GM19239 (cell line): ENCODE results near the gene MRNIP.
"Not testable (repeated sequence)": the region's sequence is repeated elsewhere in the genome, so short reads cannot be mapped to it uniquely, and the experiment has no call there.

Source experiments
- DNase-seq: peaks from one replicate; pipeline ENCODE4 v3.0.0; 2011; ENCODE audit warnings: low spot score; ENCODE audit not compliant: insufficient read length
- FAIRE-seq: peaks from 2 replicates; lab custom pipeline; 2011; peaks lifted over from hg19 to GRCh38; lab: Jason Lieb, UNC

Gene MRNIP

DNA sequence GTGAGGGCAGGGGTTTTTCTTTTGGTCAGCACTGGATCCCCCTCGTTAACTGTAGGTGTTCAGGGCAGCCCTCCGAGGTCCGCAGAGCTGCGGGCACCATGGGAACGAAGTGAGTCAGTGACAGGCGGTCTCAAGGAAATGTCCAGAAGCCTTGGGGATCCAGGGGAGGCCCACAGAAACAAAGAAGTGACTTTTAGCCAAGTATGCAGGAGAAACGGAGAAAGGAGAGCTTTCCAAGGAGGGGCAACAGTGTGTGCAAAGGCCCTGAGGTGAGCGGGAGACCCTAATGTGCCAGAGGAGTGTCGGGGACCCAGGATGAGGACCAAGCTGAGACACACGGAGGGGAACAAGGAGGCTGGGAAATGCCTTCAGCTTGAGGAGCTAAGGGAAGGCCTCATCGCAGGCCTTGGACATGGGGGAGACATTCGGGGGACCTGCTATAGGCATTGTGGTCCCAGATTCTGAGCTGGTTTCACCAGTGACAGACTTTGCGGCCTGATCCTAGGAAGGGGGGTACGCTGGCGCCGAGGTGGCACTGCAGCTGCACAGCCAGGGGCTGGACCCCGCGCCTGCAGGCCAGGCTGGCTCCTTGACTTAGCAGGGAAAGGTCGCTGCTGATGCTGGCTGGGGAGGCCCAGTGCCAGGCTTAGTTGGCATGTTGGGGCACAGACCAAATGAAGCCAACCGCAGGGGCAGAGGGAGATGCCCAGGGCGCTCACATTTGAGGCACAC lies 61.6 kb downstream of the MRNIP start:
- FAIRE-seq (no peak), DNase-seq (no peak)

DNA sequence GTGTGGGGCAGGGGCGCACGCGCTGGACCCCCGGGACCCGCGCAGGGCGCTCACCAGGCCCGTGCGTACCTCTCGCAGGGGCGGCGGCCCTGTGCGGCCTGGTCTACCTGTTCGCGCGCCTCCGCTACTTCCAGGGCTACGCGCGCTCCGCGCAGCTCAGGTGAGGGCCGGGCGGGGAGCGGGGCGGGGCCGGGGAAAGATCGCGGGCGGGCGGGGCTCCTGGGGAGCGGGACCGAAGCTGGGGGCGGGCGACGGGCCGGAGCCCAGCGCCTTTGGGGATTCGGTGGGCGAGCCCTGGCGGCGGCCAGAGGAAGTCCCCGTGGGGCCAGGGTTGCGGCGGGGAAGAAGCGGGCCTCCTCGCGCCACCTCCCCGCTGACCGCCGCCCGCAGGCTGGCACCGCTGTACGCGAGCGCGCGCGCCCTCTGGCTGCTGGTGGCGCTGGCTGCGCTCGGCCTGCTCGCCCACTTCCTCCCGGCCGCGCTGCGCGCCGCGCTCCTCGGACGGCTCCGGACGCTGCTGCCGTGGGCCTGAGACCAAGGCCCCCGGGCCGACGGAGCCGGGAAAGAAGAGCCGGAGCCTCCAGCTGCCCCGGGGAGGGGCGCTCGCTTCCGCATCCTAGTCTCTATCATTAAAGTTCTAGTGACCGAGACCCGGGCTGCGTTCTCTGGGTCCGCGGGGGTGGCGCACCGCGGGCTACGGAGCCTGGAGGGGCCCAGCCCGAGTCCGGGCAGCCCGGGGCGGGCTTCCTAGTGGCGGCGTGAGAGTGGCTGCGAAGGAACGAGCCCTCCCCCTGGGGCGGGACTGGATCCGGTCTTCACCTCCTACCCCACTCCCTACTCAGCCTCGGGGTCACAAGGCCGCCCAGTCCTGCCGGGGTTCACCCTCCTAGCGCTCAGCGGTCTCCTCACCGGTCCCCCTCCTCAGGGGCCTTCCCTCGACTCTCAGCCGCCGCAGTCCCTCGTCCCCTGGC lies 62.5 kb downstream of the MRNIP start:
- peak; percentile 87 for DNase-seq
- peak; percentile 28 for FAIRE-seq

DNA sequence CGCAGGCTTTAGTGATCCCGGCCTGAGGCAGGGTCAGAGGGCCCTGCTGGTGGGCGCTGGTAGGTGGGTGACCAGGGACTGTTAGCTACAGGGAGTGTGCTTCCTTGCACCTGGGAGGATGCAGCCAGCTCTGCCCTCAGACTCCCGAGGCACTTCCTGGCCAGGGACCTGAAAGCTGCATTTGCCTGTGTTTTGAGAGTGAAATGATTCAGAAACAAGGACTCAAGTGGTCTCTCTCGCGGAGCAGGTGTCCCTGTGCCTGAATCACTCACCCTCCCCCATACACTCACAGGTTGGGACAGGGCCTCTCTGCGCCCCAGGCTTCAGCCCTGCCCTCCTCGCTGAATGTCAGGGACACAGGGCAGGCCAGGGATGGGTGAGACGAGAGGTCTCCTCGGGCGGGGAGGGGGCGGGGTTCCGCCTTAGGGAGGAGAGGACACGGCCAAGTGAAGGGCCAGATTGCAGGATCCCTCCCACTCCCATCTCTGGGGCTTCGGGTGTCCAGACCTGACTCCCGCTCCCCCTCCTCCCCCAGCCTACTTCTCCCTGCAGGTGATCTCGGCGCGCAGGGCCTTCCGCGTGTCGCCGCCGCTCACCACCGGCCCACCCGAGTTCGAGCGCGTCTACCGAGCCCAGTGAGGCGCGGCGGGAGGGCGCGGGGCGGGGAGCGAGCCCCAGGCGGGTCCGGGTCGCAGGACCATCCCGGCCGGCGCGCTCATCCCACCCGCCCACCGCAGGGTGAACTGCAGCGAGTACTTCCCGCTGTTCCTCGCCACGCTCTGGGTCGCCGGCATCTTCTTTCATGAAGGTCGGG lies 63.4 kb downstream of the MRNIP start:
- FAIRE-seq (no peak), DNase-seq (no peak)

DNA sequence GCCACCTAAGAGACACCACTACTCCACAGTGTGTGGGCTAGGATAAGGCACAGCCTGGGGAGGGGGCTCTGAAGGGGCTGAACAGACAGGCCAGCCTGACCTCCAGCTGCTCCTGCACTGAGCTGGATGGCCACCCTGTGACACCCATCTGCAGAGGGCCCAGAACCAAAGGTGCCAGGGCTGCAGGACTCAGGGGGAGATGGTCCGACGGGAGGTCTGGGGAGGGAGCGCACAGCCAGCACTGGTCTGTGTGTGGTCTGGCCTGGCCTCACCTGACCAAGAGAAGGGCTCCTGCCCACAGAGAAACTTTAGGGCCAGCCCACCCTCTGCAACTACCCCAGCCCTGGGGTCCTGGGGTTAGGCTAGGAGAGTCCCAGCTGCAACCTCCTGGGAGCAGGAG lies 64.0 kb downstream of the MRNIP start:
- FAIRE-seq (no peak), DNase-seq (no peak)

DNA sequence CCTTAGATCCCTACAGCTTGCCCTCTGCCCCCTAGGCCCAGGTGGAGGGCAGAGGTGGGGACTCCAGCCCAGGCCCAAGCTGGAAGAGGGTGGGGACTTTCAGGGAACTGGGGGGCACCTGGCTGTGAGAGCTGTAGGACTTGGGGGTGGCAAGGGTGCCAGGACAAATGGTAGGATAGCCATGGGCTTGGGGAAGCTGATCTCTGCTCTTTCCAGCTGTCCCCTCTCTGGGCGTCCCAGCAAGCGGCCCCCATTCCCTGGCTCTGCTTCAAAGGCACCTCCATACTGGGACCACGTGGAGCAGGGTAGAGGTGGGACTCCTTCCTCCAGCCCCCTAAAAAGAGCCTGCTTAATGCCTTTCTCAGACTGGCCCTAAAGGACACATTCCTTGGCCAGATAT lies 64.4 kb downstream of the MRNIP start:
- DNase-seq = no peak
- no peak for FAIRE-seq

DNA sequence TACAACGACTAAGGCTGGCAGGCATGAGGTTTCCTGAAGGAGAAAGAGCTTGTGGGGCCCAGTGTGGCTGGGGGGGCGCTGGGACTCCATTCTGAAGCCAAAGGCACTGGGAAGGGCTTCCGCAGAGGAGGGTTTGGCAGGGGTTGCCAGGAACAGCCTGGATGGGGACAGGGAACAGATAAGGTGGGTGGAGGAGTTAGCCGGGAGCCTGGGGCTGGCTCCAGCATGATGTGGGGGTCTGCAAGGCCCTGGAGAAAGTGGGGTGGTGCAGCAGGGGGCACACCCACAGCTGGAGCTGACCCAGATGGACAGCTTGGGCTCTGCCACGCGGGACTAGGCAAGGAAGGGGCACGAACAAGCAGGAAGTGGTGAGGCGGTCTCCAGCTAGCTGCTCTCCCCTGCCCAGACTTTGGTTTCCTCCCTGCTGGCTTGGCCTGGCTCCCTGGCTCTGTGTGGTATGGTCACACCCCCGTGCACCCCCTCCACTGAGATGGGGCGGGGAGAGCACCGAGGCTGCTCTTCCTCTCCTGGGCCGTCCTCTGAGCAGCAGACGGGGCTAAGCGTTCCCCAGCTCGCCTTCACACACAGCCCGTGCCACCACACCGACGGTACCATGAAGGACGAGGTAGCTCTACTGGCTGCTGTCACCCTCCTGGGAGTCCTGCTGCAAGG lies 65.0 kb downstream of the MRNIP start, which contains the start of gene LTC4S:
TSS of gene LTC4S (plus strand) at position 519 of the 672 bp plus-strand sequence. CDS start at position 614, 95 bp downstream.
- DNase-seq (no peak), FAIRE-seq (peak; percentile 74)

DNA sequence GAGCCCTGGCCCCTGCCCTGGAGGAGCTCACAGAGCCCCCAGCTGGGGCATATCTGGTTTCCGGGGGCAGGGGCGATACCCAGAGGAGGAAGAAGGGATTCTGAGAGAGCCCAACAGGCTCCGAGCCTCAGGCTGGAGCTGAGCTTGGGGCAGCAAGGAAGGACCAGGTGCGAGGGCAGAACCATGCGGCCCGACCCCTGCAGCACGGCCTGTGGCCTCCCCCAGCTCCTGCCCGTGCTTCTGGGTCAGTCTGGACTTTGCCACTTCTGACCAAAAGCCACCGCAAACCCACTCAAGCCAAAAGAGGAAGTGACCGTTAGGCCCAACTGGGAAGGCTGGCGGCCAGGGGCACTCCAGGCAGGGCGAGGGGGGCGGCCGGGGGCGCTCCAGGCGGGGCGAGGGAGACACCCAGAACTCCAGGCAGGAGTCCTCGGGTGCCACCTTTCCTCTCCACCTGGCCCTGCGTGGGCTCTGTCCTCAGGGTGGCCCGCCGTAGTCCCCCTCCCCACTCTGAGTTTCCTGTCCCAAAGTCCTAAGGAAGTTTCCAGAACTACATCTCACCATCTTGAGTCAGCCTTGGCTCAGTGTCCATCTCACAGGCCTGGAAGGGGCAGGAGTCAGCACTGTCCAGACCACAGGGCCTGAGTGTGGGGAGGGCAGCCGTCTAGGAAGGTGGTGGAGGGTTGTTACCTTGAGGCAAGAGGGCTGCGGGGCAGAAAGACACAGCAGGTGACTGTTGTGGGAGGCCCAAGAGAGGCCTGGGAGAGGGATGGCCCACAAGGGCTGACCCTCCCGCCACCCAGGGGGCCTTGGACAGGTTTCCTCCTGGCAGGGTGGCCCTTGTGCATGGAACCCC lies 65.8 kb downstream of the MRNIP start:
- FAIRE-seq = no peak

DNA sequence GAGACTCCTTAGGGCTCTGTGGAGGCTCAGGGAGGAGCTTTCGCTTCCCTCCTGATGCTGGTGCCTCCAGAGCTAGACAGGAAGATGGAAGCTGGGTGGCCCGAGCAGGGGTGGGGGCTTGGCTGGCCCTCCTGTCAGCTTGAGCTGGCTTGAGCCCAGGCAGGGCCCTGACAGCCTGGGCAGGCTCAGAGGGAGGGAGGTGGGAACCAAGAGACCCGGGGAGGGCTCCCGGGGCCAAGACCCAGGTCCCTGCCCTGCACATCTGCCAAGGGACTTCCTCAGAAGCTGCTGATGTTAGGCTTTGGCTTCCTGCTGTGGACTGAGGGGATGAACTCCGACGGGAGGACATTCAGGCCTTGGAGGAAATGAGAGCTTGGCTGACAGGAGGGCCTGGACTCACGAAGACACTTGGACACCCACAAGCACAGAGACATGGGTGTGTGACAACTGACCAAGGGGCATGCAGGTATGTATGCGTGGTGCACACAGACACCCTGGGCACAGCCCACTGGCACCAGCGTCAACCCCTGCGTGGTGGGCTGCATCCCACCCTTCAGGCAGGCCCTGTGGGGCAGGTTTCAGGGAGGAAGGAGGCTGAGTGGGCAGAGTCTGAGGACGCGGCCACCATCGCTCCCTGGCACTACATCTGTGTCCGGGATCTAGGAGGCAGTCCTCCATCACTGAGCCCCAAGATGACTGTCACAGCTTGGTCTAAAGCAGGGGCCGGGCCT lies 66.6 kb downstream of the MRNIP start:
- DNase-seq (no peak), FAIRE-seq (no peak)

More for the DNA sequence above, 65.8 kb downstream of the MRNIP start:
- no peak for DNase-seq

DNA sequence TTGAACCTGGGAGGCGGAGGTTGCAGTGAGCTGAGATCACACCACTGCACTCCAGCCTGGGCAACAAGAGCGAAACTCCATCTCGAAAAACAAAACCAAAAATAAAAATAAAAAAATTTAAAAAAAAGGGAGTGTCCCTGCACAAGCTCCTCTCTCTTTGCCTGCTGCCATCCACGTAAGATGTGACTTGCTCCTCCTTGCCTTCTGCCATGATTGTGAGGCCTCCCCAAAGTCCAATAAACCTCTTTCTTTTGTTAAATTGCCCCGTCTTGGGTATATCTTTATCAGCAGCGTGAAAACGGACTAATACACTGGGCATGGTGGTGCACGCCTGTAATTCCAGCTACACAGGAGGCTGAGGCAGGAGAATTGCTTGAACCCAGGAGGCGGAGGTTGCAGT lies 69.3 kb downstream of the MRNIP start:
- FAIRE-seq, DNase-seq: not testable (repeated sequence)

DNA sequence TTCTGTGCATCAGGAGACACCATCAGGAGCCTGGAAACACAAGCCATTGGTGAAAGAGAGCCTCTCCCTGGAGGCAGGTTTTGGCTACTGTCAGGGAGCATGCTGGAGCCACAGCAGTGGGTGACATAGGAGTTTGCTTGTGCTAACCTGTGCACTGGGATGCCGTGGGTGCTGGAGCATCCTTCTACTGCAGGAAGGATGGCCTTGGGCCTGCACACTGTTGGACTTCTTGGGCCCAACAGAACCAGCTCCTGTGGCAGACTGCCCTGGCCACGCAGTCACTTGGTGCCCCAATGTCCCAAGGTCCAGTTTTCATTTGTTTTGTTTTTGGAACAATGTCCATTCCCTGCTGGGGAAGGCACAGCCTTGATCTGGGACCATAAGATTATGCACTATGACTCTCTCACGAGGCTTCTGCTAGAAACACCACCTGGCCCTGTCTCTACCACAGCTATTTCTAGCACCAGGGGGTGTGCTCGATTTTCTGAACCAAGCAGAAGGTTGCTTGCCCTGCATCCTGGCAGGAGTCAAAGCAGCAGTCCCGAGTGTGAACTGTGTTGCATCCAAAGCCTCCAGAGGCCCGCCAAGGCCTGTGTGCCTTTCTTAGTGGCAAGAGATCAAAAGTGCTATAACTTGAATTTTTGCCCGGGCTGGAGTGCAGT lies 70.3 kb downstream of the MRNIP start:
- DNase-seq = no peak
- FAIRE-seq = no peak
